ENCODE measurements around the gene TMEM186.

DNA sequence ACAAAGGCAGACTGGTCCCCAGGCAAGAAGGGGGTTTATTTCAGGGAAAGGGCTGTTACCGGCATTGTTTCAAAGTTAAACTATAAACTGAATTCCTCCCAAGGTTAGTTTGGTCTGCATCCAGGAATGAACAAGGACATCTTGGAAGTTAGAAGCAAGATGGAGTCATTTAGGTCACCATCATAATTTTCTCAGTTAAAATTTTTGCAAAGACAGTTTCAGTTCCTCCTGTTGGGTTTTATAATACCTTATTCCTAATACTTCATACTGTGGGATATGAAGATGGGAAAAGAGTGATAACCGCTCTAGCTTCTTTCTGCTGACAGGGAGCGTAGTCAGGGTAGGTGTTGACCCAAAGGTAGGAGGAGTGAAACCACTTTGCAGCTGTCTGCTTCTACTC lies 25.0 kb upstream of the TMEM186 start:
- TF ChIP-seq YY1 (IDR thresholded peaks at IDR 0.05; ENCODE audit: insufficient read depth, insufficient read length), result no peak
- no peak for TF ChIP-seq ZNF274 (IDR thresholded peaks at IDR 0.05; ENCODE audit: low read depth, low read length)
- TF ChIP-seq SUZ12 (IDR thresholded peaks at IDR 0.05; ENCODE audit: extremely low read depth, insufficient read depth, insufficient read length), result no peak

Measured in NT2/D1 (cell line).